NOMO-1 treated with dmso at 0.1 percent for 144 hours (cell line): ENCODE data around the gene ASMT.
"Not testable (repeated sequence)": the region's sequence is repeated elsewhere in the genome, so short reads cannot be mapped to it uniquely, and the experiment has no call there.

ENCODE experiments used
- DNase-seq: peaks from one replicate; lab custom pipeline; 2025; ENCODE audit not compliant: unreplicated experiment; lab: John Stamatoyannopoulos, UW

ASMT gene

GRCh38 chrX:1614927-1615326 is at the start of gene ASMT:
TSS of gene ASMT (plus strand) at chrX:1615059. CDS start at chrX:1615200, 141 bp downstream.
- DNase-seq, result no peak

- not testable (repeated sequence) for DNase-seq
These were observed 40.7 kb upstream of the ASMT start for GRCh38 chrX:1574181-1574580.

GRCh38 chrX:1576201-1576992 is 38.5 kb upstream of the ASMT start:
- no peak for DNase-seq

GRCh38 chrX:1577845-1578244 is 37.0 kb upstream of the ASMT start:
- no peak for DNase-seq

- no peak for DNase-seq
These were observed 36.2 kb upstream of the ASMT start for GRCh38 chrX:1578511-1579173.

- DNase-seq, result peak; percentile 96
These were observed 33.7 kb upstream of the ASMT start for GRCh38 chrX:1581132-1581531.

- peak; percentile 75 for DNase-seq
These were observed 32.0 kb upstream of the ASMT start for GRCh38 chrX:1582686-1583437.

GRCh38 chrX:1584237-1585011 is 30.4 kb upstream of the ASMT start:
- DNase-seq, result no peak

GRCh38 chrX:1587161-1587560 is 27.7 kb upstream of the ASMT start:
- DNase-seq, result no peak

- DNase-seq, result no peak
These were observed 25.3 kb upstream of the ASMT start for GRCh38 chrX:1589356-1590130.

GRCh38 chrX:1591102-1591862 is 23.6 kb upstream of the ASMT start, which contains the start of gene AKAP17A:
TSS of gene AKAP17A (plus strand) at chrX:1591604. CDS start at chrX:1593463, 1,859 bp downstream.
- peak; percentile 93 for DNase-seq

GRCh38 chrX:1591863-1592469 is 22.9 kb upstream of the ASMT start:
- no peak for DNase-seq

- DNase-seq, result peak; percentile 53
These were observed 22.3 kb upstream of the ASMT start for GRCh38 chrX:1592470-1593142.

GRCh38 chrX:1593286-1594271 is 21.3 kb upstream of the ASMT start:
- DNase-seq, result no peak

- no peak for DNase-seq
These were observed 19.2 kb upstream of the ASMT start for GRCh38 chrX:1595711-1596060.

- no peak for DNase-seq
These were observed 18.0 kb upstream of the ASMT start for GRCh38 chrX:1596676-1597344.
